Naive thymus-derived CD4-positive, alpha-beta T cell (primary cell): ENCODE measurements around the gene IPO9. TPM values are rescaled to one million over a fixed set of nuclear protein-coding genes. Genes with fewer than 3 reads are reported as not detected.
A peak's percentile ranks its signal among the peaks of the same experiment; 100 is the strongest.
"Not testable (repeated sequence)": the region's sequence is repeated elsewhere in the genome, so short reads cannot be mapped to it uniquely, and the experiment has no call there.

Source experiments
- ATAC-seq: fragments of 150-1000 bp; cut with Tn5 transposase; 2 replicates; pipeline ENCODE4 v1.10.0; 2021; ENCODE audit warnings: mild to moderate bottlenecking, moderate library complexity
- CTCF ChIA-PET: fragments of 350-600 bp; sonication (Branson Sonifier 250); formaldehyde crosslinking; loops from one replicate; lab custom pipeline; 2021; ENCODE audit warnings: antibody characterized with exemption; lab: Charles Lee
- POLR2A ChIA-PET: fragments of 350-600 bp; sonication (Branson Sonifier 250); formaldehyde crosslinking; loops from one replicate; lab custom pipeline; 2021; ENCODE audit warnings: antibody characterized with exemption, inconsistent platforms; lab: Charles Lee
- DNase-seq, 9 donors: peaks; one replicate each; pipeline versions ENCODE4 v3.0.0 to v3.0.0-alpha.2; 2020 to 2022; ENCODE audit warnings: mixed read lengths in 1 of 9
- H3K27ac ChIP-seq: one replicate; pipeline ENCODE4 v1.7.0; 2013; ENCODE audit warnings: mild to moderate bottlenecking, low read depth, low read length, moderate library complexity
- H3K27me3 ChIP-seq, 2 donors: one replicate each; pipeline ENCODE4 v1.7.0; 2013; ENCODE audit warnings: low read length in 2 of 2, mild to moderate bottlenecking in 2 of 2, moderate library complexity in 2 of 2; ENCODE audit not compliant: control insufficient read depth in 2 of 2, insufficient read depth in 2 of 2
- H3K36me3 ChIP-seq, 3 experiments: 1 replicate in 2 of 3; 2 replicates in 1 of 3; pipeline ENCODE4 v1.7.0; 2013; ENCODE audit warnings: low read length in 3 of 3, mild to moderate bottlenecking in 3 of 3, moderate library complexity in 1 of 3; ENCODE audit not compliant: insufficient read depth in 3 of 3, control insufficient read depth in 2 of 3
- H3K4me1 ChIP-seq, 2 donors: one replicate each; pipeline ENCODE4 v1.7.0; 2013; ENCODE audit warnings: low read length in 2 of 2, mild to moderate bottlenecking in 2 of 2, moderate library complexity in 1 of 2; ENCODE audit not compliant: control insufficient read depth in 2 of 2, insufficient read depth in 2 of 2
- H3K4me3 ChIP-seq: 2 replicates; pipeline ENCODE4 v1.7.0; 2013; ENCODE audit warnings: mild to moderate bottlenecking, low read length
- H3K9me3 ChIP-seq, 3 experiments: 1 replicate in 2 of 3; 2 replicates in 1 of 3; pipeline ENCODE4 v1.7.0; 2013; ENCODE audit warnings: low read length in 3 of 3; ENCODE audit not compliant: control insufficient read depth in 2 of 3
- H3K27ac Mint-ChIP-seq, 9 donors: one replicate each; pipeline ENCODE4 v1.8.0; 2020 to 2022; ENCODE audit warnings: mixed read lengths in 9 of 9, mild to moderate bottlenecking in 8 of 9, moderate library complexity in 5 of 9, inconsistent platforms in 2 of 9
- H3K27me3 Mint-ChIP-seq, 5 donors: one replicate each; pipeline ENCODE4 v1.8.0; 2021 to 2022; ENCODE audit warnings: mixed read lengths in 5 of 5, mild to moderate bottlenecking in 1 of 5
- H3K36me3 Mint-ChIP-seq, 5 donors: one replicate each; pipeline ENCODE4 v1.8.0; 2020 to 2022; ENCODE audit warnings: mixed read lengths in 5 of 5, mild to moderate bottlenecking in 3 of 5, inconsistent platforms in 1 of 5
- H3K4me1 Mint-ChIP-seq, 7 donors: one replicate each; pipeline ENCODE4 v1.8.0; 2020 to 2022; ENCODE audit warnings: mixed read lengths in 7 of 7, mild to moderate bottlenecking in 3 of 7, inconsistent platforms in 1 of 7
- H3K4me3 Mint-ChIP-seq, 10 donors: one replicate each; pipeline ENCODE4 v1.8.0; 2020 to 2022; ENCODE audit warnings: mild to moderate bottlenecking in 10 of 10, mixed read lengths in 10 of 10, moderate library complexity in 6 of 10, inconsistent platforms in 2 of 10
- H3K9me3 Mint-ChIP-seq, 11 donors: one replicate each; pipeline ENCODE4 v1.8.0; 2020 to 2022; ENCODE audit warnings: mixed read lengths in 11 of 11, mild to moderate bottlenecking in 4 of 11, inconsistent platforms in 1 of 11, moderate library complexity in 1 of 11
- intact Hi-C, 2 donors: fragments of 100-400 bp; cut with micrococcal nuclease; formaldehyde crosslinking; loops; one replicate each; pipeline ENCODE4 v1.15.1; 2023
- polyA plus RNA-seq, 2 donors: library from polyadenylated mRNA; unstranded; fragments of 300-500 nt; fragmentation: Illumina TruSeq; gene quantifications; one replicate each; pipeline ENCODE4 v1.2.3, GENCODE V29; 2021
- total RNA-seq, 6 experiments: library from RNA in 5 of 6; stranded (reverse) in 5 of 6; gene quantifications; 1 replicate in 5 of 6; 2 replicates in 1 of 6; pipeline ENCODE4 v1.2.3 and lab custom pipeline; 2021 to 2026

IPO9 gene
- total and polyA plus RNA-seq, 7 experiments from 2014 or later = 20.8 to 55.3 (median 29.8) TPM

GRCh38 chr1:201849372-201850052 is 20.6 kb downstream of the IPO9 start:
- Histone ChIP-seq H3K27ac (no peak overlapping the region), H3K4me1 (no peaks in the 10 kb centered on the region), H3K4me3 (no peak overlapping the region), H3K27me3 (no peaks in the 10 kb centered on the region), H3K36me3 (peaks cover 16 to 70% (median 20%) of the 10 kb centered on the region in 3 experiments), H3K9me3 (no peaks in the 10 kb centered on the region)
- ChIA-PET POLR2A (no interaction called here), CTCF (no interaction called here)
- intact Hi-C loops = no loop called here
- Mint-ChIP-seq H3K4me3 (no peak overlapping the region), H3K36me3 (peaks cover 0 to 45% (median 24%) of the 10 kb centered on the region in 5 donors), H3K9me3 (no peaks in the 10 kb centered on the region), H3K27me3 (no peaks in the 10 kb centered on the region), H3K27ac (peak overlapping the region in 1 of 9 donors; percentile 2), H3K4me1 (peaks cover 3 to 16% (median 11%) of the 10 kb centered on the region in 7 donors)
- no peak for ATAC-seq
- DNase-seq = no peak

- H3K27ac ChIP-seq = no peak overlapping the region
- no peak for ATAC-seq
- POLR2A ChIA-PET = no interaction called here
- H3K4me3 ChIP-seq = no peak overlapping the region
- H3K9me3 Mint-ChIP-seq = no peaks in the 10 kb centered on the region
- intact Hi-C loops = no loop called here
- H3K4me1 Mint-ChIP-seq = peaks cover 3 to 16% (median 10%) of the 10 kb centered on the region in 7 donors
- no peak overlapping the region for H3K27ac Mint-ChIP-seq
- no peaks in the 10 kb centered on the region for H3K27me3 ChIP-seq
- H3K4me1 ChIP-seq = no peaks in the 10 kb centered on the region
- H3K36me3 ChIP-seq = peaks cover 16 to 75% (median 20%) of the 10 kb centered on the region in 3 experiments
- no peaks in the 10 kb centered on the region for H3K27me3 Mint-ChIP-seq
- no peaks in the 10 kb centered on the region for H3K9me3 ChIP-seq
- no peak overlapping the region for H3K4me3 Mint-ChIP-seq
- CTCF ChIA-PET = no interaction called here
- DNase-seq = no peak
- H3K36me3 Mint-ChIP-seq = peaks cover under 1 to 50% (median 28%) of the 10 kb centered on the region in 5 donors
Observed at GRCh38 chr1:201850053-201850397, 21.1 kb downstream of the IPO9 start.

DNA sequence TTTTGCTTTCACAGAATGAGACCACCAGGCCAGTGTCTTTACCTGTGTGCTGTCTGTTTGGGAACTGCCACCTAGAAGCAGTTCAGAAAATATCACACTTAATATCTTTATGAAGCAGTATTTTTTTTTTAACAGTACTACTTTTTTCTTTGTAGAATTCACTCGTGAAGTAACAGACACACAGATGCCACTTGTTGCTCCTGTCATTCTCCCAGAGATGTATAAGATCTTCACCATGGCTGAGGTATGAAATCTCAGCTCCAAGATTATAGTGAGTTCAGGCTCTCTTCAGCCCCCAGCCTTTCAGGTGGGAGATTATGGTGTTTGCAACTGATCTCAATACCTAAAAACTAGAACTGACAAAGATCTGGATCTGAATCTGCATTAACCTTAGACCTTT is 23.0 kb downstream of the IPO9 start:
- H3K9me3 ChIP-seq = no peaks in the 10 kb centered on the region
- peaks cover 0 to 7% (median 5%) of the 10 kb centered on the region in 7 donors for H3K4me1 Mint-ChIP-seq
- no peak overlapping the region for H3K27ac Mint-ChIP-seq
- ChIA-PET CTCF (no interaction called here), POLR2A (no interaction called here)
- no peaks in the 10 kb centered on the region for H3K4me1 ChIP-seq
- peaks cover 23 to 93% (median 25%) of the 10 kb centered on the region in 3 experiments for H3K36me3 ChIP-seq
- H3K36me3 Mint-ChIP-seq = peaks cover 7 to 68% (median 35%) of the 10 kb centered on the region in 5 donors
- DNase-seq (no peak), ATAC-seq (no peak)
- no peaks in the 10 kb centered on the region for H3K27me3 Mint-ChIP-seq
- no peak overlapping the region for H3K4me3 ChIP-seq
- intact Hi-C loops = no loop called here
- H3K4me3 Mint-ChIP-seq = no peak overlapping the region
- no peaks in the 10 kb centered on the region for H3K9me3 Mint-ChIP-seq
- H3K27me3 ChIP-seq = no peaks in the 10 kb centered on the region
- no peak overlapping the region for H3K27ac ChIP-seq

DNA sequence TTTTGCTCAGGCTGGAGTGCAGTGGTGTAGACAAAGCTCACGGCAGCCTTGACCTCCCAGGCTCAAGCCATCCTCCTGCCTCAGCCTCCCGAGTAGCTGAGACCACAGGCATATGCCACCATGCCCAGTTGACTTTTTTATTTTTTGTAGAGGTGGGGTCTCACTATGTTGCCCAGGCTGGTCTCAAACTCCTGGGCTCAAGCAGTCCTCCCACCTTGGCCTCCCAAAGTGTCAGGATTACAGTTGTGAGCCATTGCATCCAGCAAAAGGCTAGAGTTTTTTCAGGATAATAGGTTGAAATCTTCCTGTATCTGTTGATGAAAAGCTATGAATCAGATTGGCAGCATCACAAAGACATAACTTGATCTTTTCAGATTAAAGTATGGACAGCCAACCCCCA is 27.8 kb downstream of the IPO9 start:
- H3K36me3 Mint-ChIP-seq = peaks cover 17 to 69% (median 38%) of the 10 kb centered on the region in 5 donors
- H3K4me1 ChIP-seq, H3K4me3 Mint-ChIP-seq, H3K27ac Mint-ChIP-seq, H3K9me3 Mint-ChIP-seq, H3K27me3 ChIP-seq, POLR2A ChIA-PET, H3K27ac ChIP-seq, DNase-seq, ATAC-seq, H3K27me3 Mint-ChIP-seq, H3K4me1 Mint-ChIP-seq, intact Hi-C loops, H3K4me3 ChIP-seq, H3K9me3 ChIP-seq, CTCF ChIA-PET: not testable (repeated sequence)
- H3K36me3 ChIP-seq = peaks cover 26 to 84% (median 27%) of the 10 kb centered on the region in 3 experiments

DNA sequence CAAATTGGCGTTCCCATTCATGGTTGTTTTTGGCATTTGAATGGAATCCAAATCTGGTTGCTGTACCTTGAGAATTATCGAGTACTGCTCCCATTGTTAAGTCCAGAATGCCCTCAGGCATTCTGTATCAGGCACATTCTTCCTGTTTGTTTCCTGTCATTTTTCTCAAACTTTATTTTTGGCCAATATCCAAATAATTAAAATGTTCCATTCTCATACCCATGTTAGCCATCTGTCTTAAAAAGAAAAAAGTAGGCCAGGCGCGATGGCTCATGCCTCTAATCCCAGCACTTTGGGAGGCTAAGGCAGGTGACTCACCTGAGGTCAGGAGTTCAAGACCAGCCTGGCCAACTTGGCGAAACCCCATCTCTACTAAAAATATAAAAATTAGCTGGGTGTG is 30.5 kb downstream of the IPO9 start:
- no peaks in the 10 kb centered on the region for H3K9me3 Mint-ChIP-seq
- Histone ChIP-seq H3K4me3 (no peak overlapping the region), H3K9me3 (no peaks in the 10 kb centered on the region), H3K27ac (no peak overlapping the region), H3K4me1 (no peaks in the 10 kb centered on the region), H3K27me3 (no peaks in the 10 kb centered on the region), H3K36me3 (peaks cover 15 to 69% (median 18%) of the 10 kb centered on the region in 3 experiments)
- no peak for DNase-seq
- peaks cover 0 to 6% (median 0%) of the 10 kb centered on the region in 7 donors for H3K4me1 Mint-ChIP-seq
- no peaks in the 10 kb centered on the region for H3K27me3 Mint-ChIP-seq
- peak overlapping the region in 2 of 9 donors; percentile 39 to 44 for H3K27ac Mint-ChIP-seq
- intact Hi-C loops = no loop called here
- POLR2A ChIA-PET = no interaction called here
- no peak for ATAC-seq
- H3K36me3 Mint-ChIP-seq = peaks cover 19 to 56% (median 25%) of the 10 kb centered on the region in 5 donors
- no peak overlapping the region for H3K4me3 Mint-ChIP-seq
- CTCF ChIA-PET = no interaction called here

- no peaks in the 10 kb centered on the region for H3K9me3 Mint-ChIP-seq
- no peak overlapping the region for H3K4me3 Mint-ChIP-seq
- no peaks in the 10 kb centered on the region for H3K9me3 ChIP-seq
- ChIA-PET POLR2A (no interaction called here), CTCF (no interaction called here)
- intact Hi-C loops = no loop called here
- peaks cover 10 to 65% (median 18%) of the 10 kb centered on the region in 3 experiments for H3K36me3 ChIP-seq
- H3K4me3 ChIP-seq = no peak overlapping the region
- no peak for ATAC-seq
- no peaks in the 10 kb centered on the region for H3K4me1 ChIP-seq
- no peaks in the 10 kb centered on the region for H3K27me3 Mint-ChIP-seq
- H3K36me3 Mint-ChIP-seq = peaks cover 12 to 47% (median 27%) of the 10 kb centered on the region in 5 donors
- no peak overlapping the region for H3K27ac ChIP-seq
- peak overlapping the region in 1 of 9 donors; percentile 56 for H3K27ac Mint-ChIP-seq
- no peak for DNase-seq
- H3K4me1 Mint-ChIP-seq = peaks cover 0 to 6% (median 0%) of the 10 kb centered on the region in 7 donors
- no peaks in the 10 kb centered on the region for H3K27me3 ChIP-seq
Observed at GRCh38 chr1:201861448-201861847, 32.5 kb downstream of the IPO9 start.

DNA sequence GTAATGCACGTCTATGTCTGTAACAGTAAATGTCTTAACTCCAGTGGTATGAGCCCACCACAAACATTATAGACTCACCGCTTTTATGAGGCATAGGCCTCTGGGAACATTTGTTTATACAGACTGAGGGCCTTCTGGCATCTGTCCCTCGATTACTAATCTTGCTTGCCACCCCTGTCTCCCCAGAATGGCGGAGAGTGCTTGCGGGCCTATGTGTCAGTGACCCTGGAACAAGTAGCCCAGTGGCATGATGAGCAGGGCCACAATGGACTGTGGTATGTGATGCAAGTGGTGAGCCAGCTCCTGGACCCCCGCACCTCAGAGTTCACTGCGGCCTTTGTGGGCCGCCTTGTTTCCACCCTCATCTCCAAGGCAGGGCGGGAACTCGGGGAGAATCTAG is 41.4 kb downstream of the IPO9 start:
- intact Hi-C loops = no loop called here
- no peaks in the 10 kb centered on the region for H3K27me3 ChIP-seq
- POLR2A ChIA-PET = no interaction called here
- Mint-ChIP-seq H3K36me3 (peaks cover 15 to 66% (median 38%) of the 10 kb centered on the region in 5 donors), H3K27me3 (no peaks in the 10 kb centered on the region), H3K27ac (peak overlapping the region in 1 of 9 donors; percentile 26), H3K9me3 (no peaks in the 10 kb centered on the region), H3K4me1 (peaks cover 0 to 5% (median 0%) of the 10 kb centered on the region in 7 donors), H3K4me3 (no peak overlapping the region)
- H3K9me3 ChIP-seq = no peaks in the 10 kb centered on the region
- DNase-seq (no peak), ATAC-seq (no peak)
- no peak overlapping the region for H3K4me3 ChIP-seq
- CTCF ChIA-PET = no interaction called here
- no peak overlapping the region for H3K27ac ChIP-seq
- H3K36me3 ChIP-seq = peaks cover 23 to 88% (median 31%) of the 10 kb centered on the region in 3 experiments
- H3K4me1 ChIP-seq = no peaks in the 10 kb centered on the region
